COLO668 (cell line): Measurements from ENCODE around the gene MROH2A.

Source experiments
- DNase-seq: peaks from one replicate; lab custom pipeline; 2025; ENCODE audit not compliant: unreplicated experiment; lab: John Stamatoyannopoulos, UW

The MROH2A gene

GRCh38 chr2:233799087-233799665, 21.0 kb downstream of the MROH2A start:
- no peak for DNase-seq

- no peak for DNase-seq
Measured at GRCh38 chr2:233799716-233800115, 21.6 kb downstream of the MROH2A start.

GRCh38 chr2:233800208-233800607, 22.1 kb downstream of the MROH2A start:
- no peak for DNase-seq

- DNase-seq, result no peak
Measured at GRCh38 chr2:233801357-233802131, 23.4 kb downstream of the MROH2A start.

GRCh38 chr2:233802132-233802815, 24.1 kb downstream of the MROH2A start:
- no peak for DNase-seq

GRCh38 chr2:233803292-233803911, 25.3 kb downstream of the MROH2A start:
- no peak for DNase-seq

GRCh38 chr2:233803994-233804393, 25.9 kb downstream of the MROH2A start:
- DNase-seq, result no peak

GRCh38 chr2:233807215-233807865, 29.2 kb downstream of the MROH2A start:
- no peak for DNase-seq

- no peak for DNase-seq
Measured at GRCh38 chr2:233807966-233808935, 30.1 kb downstream of the MROH2A start.

- DNase-seq, result no peak
Measured at GRCh38 chr2:233810385-233810784, 32.3 kb downstream of the MROH2A start.

GRCh38 chr2:233811087-233811486, 33.0 kb downstream of the MROH2A start:
- DNase-seq, result no peak

- DNase-seq, result no peak
Measured at GRCh38 chr2:233811732-233812131, 33.6 kb downstream of the MROH2A start.

GRCh38 chr2:233813236-233814055, 35.3 kb downstream of the MROH2A start:
- no peak for DNase-seq

GRCh38 chr2:233814056-233814835, 36.1 kb downstream of the MROH2A start:
- no peak for DNase-seq

- DNase-seq, result no peak
Measured at GRCh38 chr2:233815861-233816260, 37.7 kb downstream of the MROH2A start.

- DNase-seq, result no peak
Measured at GRCh38 chr2:233816334-233816733, 38.2 kb downstream of the MROH2A start.

- DNase-seq, result no peak
Measured at GRCh38 chr2:233816771-233817170, 38.6 kb downstream of the MROH2A start.

GRCh38 chr2:233817361-233817911, 39.3 kb downstream of the MROH2A start:
- no peak for DNase-seq
